Measurements from ENCODE around the gene PTCHD1. TPM values are rescaled to one million over a fixed set of nuclear protein-coding genes. Genes with fewer than 3 reads are reported as not detected.

The PTCHD1 gene
- total and polyA plus RNA-seq, 2 experiments from 2014 or later = 0.92 to 1.5 TPM

DNA sequence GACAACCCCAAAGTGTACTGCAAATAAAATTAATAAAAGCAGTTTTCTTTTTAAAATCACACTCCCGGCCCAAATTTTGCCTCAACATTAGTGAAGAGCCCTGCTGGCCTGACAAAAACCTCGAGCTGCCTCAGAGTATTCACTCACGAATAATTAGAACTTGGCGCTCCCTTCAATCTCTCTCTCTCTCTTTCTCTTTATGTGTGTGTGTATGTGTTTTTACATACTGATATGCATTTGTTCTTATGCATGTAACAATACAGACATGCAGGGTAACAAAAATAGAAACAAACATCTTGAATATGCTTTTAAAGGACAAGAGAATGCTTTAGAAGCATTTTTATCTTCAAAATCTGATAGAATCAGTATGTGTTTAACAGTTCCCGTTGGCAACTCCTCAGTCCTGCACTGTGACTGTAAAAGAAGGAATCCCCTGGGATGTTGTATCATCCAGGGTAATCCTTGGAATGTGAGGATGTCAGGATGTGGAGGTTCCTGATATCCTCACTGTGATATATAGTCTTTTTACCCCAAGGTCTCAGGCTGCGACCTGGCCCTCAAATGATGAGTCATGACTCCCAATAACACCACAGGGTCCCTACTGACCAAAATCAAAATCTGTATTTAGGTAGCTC, 53.0 kb downstream of the PTCHD1 start:
- no peaks in the 10 kb centered on the region for H3K27me3 ChIP-seq

DNA sequence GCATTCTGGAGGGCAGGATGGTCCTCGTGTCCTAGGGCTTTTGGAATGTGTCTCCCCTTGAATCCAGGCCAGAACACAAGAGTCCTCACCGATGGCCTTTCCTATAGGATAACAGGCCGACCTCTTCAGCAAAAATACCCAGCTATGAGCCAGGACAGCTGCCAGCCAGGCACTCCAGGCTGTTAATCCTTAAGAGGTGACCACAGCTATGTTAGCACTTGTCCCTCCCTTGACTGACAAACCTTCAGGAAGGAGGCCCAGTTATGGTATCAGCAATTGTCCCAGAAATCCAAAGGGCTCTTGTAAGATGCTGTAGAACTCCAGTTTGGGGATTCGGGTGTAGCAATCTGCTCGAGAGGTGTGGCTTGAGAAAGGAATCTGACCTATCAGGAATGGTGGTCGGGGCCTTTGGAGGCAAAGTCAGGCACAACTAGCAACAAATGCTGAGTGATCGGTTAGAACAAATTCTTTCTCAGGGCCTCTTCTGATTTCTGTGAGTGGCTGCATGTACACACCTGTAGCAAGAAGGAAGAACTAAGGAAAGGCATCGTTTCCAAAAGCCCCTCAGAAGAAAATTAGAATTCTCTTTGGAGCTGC, 54.6 kb downstream of the PTCHD1 start:
- peak in 1 of 2 donors; percentile 15 for DNase-seq (ENCODE audit: low read depth in 1 of 2, low spot score in 1 of 2)
- H3K36me3 ChIP-seq = no peaks in the 10 kb centered on the region
- no peak overlapping the region for H3K4me3 ChIP-seq
- H3K9me3 ChIP-seq (ENCODE audit: low read depth) = no peaks in the 10 kb centered on the region
- H3K27ac ChIP-seq = no peak overlapping the region
- H3K27me3 ChIP-seq = no peaks in the 10 kb centered on the region
- TF ChIP-seq CTCF (IDR thresholded peaks at IDR 0.05; ENCODE audit: low read depth, low read length) = no peak
- no peaks in the 10 kb centered on the region for H3K4me1 ChIP-seq (ENCODE audit: low read depth)

More for the DNA sequence above, 53.0 kb downstream of the PTCHD1 start:
- no peak overlapping the region for H3K27ac ChIP-seq
- H3K4me1 ChIP-seq (ENCODE audit: low read depth) = no peaks in the 10 kb centered on the region
- no peaks in the 10 kb centered on the region for H3K9me3 ChIP-seq (ENCODE audit: low read depth)
- TF ChIP-seq CTCF (IDR thresholded peaks at IDR 0.05; ENCODE audit: low read depth, low read length) = no peak
- H3K4me3 ChIP-seq = no peak overlapping the region
- DNase-seq (ENCODE audit: low read depth in 1 of 2, low spot score in 1 of 2) = no peak
- H3K36me3 ChIP-seq = no peaks in the 10 kb centered on the region

DNA sequence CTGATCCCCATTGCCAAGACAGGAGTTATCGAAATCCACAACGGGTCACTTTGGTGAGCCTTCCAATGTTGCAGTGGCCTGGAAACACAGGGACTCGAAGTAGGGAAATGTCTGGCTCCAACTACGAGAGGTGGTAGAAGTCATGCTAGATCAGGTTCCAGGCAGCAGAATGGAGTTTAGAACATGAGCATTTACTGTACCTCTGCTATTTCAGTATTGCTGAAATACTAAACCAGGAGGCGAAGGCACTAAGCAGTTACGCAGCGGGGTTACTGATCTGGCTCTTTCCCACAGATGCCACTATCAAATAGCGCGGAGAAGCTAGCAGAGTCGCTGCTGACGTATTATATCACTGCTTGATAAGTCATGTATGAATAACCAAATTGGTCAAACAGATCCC, 56.3 kb downstream of the PTCHD1 start:
- no peak for TF ChIP-seq CTCF (IDR thresholded peaks at IDR 0.05; ENCODE audit: low read depth, low read length)
- Histone ChIP-seq H3K27me3 (no peaks in the 10 kb centered on the region), H3K36me3 (no peaks in the 10 kb centered on the region), H3K9me3 (ENCODE audit: low read depth) (no peaks in the 10 kb centered on the region), H3K4me3 (no peak overlapping the region), H3K4me1 (ENCODE audit: low read depth) (no peaks in the 10 kb centered on the region), H3K27ac (no peak overlapping the region)
- no peak for DNase-seq (ENCODE audit: low read depth in 1 of 2, low spot score in 1 of 2)

DNA sequence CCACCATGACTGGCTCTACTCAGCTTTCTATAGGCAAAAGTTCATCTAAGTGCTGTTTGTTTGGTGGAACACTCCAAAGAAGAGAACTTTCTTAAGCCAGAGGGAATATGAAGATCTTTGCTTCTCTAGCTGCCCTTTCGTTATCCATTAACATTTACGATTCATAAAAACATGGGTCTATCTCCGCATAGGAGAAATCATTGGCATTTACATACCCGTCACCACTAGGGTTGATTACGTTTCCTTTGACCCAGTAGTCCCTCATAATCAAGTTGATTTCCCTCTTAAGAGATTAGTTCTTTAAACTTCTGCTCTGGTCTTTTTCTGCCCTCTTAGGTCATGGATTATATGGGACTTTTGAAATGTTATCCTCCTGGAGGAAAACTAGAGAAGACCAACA, 57.5 kb downstream of the PTCHD1 start:
- DNase-seq (ENCODE audit: low read depth in 1 of 2, low spot score in 1 of 2) = no peak
- Histone ChIP-seq H3K4me3 (no peak overlapping the region), H3K27me3 (no peaks in the 10 kb centered on the region), H3K36me3 (no peaks in the 10 kb centered on the region), H3K9me3 (ENCODE audit: low read depth) (no peaks in the 10 kb centered on the region), H3K27ac (no peak overlapping the region), H3K4me1 (ENCODE audit: low read depth) (no peaks in the 10 kb centered on the region)
- TF ChIP-seq CTCF (IDR thresholded peaks at IDR 0.05; ENCODE audit: low read depth, low read length) = no peak

DNA sequence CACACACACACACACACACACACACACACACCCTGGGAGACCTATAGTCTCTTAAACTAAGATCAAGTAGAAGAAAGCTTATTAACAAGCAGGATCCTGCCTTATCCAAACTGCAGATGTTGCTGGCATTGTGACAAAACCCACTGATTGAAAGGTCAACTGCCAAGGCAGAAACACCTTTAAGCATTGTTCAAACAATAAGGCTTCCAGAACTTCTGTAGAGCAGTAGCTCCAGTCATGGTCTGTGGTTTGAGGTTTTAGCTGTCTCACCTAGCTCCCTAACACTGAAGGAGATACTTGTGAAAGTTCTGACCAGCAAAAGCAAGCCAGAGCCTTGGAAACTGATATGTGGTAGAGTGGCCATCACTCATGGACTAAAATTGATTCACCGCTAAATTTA, 59.8 kb downstream of the PTCHD1 start:
- Histone ChIP-seq H3K36me3 (no peaks in the 10 kb centered on the region), H3K4me1 (ENCODE audit: low read depth) (no peaks in the 10 kb centered on the region), H3K9me3 (ENCODE audit: low read depth) (no peaks in the 10 kb centered on the region), H3K4me3 (no peak overlapping the region), H3K27me3 (no peaks in the 10 kb centered on the region), H3K27ac (no peak overlapping the region)
- no peak for TF ChIP-seq CTCF (IDR thresholded peaks at IDR 0.05; ENCODE audit: low read depth, low read length)
- DNase-seq (ENCODE audit: low read depth in 1 of 2, low spot score in 1 of 2) = no peak
